ENCODE data around the gene DYNLT2B. TPM values are rescaled to one million over a fixed set of nuclear protein-coding genes. Genes with fewer than 3 reads are reported as not detected.
"Not testable (repeated sequence)": the region's sequence is repeated elsewhere in the genome, so short reads cannot be mapped to it uniquely, and the experiment has no call there.

The DYNLT2B gene
- total RNA-seq, 2 donors from 2014 or later, result 10.1 to 12.7 TPM

DNA sequence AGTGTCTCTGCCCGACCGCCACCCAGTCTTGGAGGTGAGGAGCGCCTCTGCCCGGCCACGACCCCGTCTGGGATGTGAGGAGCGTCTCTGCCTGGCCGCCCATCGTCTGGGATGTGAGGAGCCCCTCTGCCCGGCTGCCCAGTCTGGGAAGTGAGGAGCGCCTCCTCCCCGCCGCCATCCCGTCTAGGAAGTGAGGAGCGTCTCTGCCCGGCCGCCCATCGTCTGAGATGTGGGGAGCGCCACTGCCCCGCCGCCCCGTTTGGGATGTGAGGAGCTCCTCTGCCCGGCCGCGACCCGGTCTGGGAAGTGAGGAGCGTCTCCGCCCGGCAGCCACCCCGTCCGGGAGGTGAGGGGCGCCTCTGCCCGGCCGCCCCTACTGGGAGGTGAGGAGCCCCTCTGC lies 73.9 kb downstream of the DYNLT2B start:
- H3K4me3 Mint-ChIP-seq, result not testable (repeated sequence)

DNA sequence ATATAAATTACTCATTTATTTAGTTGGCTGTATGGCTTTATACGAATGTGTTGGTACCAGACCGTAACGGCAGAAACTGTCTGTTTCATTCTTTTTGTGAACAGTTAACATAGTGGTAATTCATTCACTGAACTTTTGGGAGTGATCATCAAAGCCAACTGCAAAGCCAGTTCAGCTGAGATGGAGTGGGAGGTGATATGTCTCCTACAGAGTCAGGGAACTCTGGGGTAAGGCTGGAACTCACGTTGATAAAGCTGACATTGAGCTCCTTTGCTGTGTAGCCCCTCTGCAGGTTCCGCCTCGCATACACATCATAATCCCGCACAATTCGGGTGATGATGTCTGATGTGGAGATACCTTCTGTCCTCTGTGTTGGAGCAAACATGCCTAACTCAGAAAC lies 76.3 kb downstream of the DYNLT2B start:
- DNase-seq (ENCODE audit: low spot score) (no peak), ATAC-seq (no peak)
- Mint-ChIP-seq H3K36me3 (peaks cover 31% of the 10 kb centered on the region), H3K27ac (no peak overlapping the region), H3K4me1 (ENCODE audit: low read depth in 2 of 2) (peaks cover 26 to 34% of the 10 kb centered on the region in 2 donors), H3K9me3 (no peaks in the 10 kb centered on the region), H3K27me3 (no peaks in the 10 kb centered on the region), H3K4me3 (no peak overlapping the region)

More for the DNA sequence above, 73.9 kb downstream of the DYNLT2B start:
- H3K27me3 Mint-ChIP-seq; H3K9me3 Mint-ChIP-seq; H3K27ac Mint-ChIP-seq; DNase-seq (ENCODE audit: low spot score); ATAC-seq: not testable (repeated sequence)
- Mint-ChIP-seq H3K36me3 (peaks cover 26% of the 10 kb centered on the region), H3K4me1 (ENCODE audit: low read depth in 2 of 2) (peaks cover 14 to 25% of the 10 kb centered on the region in 2 donors)

Other genes with a start within 250 kb of the DYNLT2B start
- gene TFRC, start 236.2 kb downstream of the DYNLT2B start, total RNA-seq, result 100 to 1,000 TPM; 395 to 476 TPM
- 1 to 10 TPM in 1 of 2 donors, not detected in 1; 1.0 TPM for gene ZDHHC19, start 106.8 kb downstream of the DYNLT2B start, total RNA-seq
- gene SLC51A, start 101.7 kb downstream of the DYNLT2B start, total RNA-seq, result not detected
- 100 to 1,000 TPM in 1 of 2 donors, 10 to 100 TPM in 1; 99.7 to 129 TPM for gene PCYT1A, start 30.5 kb downstream of the DYNLT2B start, total RNA-seq
- gene TM4SF19, start 20.1 kb upstream of the DYNLT2B start, total RNA-seq, result under 1 TPM in 1 of 2 donors, not detected in 1; 0.81 TPM
- 10 to 100 TPM; 51.4 to 53.2 TPM for gene UBXN7, start 114.2 kb upstream of the DYNLT2B start, total RNA-seq
- 10 to 100 TPM; 22.2 to 29.9 TPM for gene RNF168, start 185.5 kb upstream of the DYNLT2B start, total RNA-seq
- gene SMCO1, start 197.1 kb upstream of the DYNLT2B start, total RNA-seq, result not detected